Muscle of arm (tissue), 12 donors: ENCODE measurements around the gene SCAMP4. TPM values are rescaled to one million over a fixed set of nuclear protein-coding genes. Genes with fewer than 3 reads are reported as not detected.
"Not testable (repeated sequence)": the region's sequence is repeated elsewhere in the genome, so short reads cannot be mapped to it uniquely, and the experiment has no call there.

ENCODE experiments used
- DNase-seq: peaks from one replicate; pipeline ENCODE4 v3.0.0-alpha.2; 2013
- polyA plus RNA-seq, 12 donors: library from polyadenylated mRNA; unstranded; fragments of 120-200 nt; gene quantifications; one replicate each; pipeline ENCODE4 v1.2.1, GENCODE V29; 2013; ENCODE audit not compliant: insufficient read length in 12 of 12

The SCAMP4 gene
- polyA plus RNA-seq, 12 donors = 18.3 to 42.5 (median 25.1) TPM; not detected in 1

DNA sequence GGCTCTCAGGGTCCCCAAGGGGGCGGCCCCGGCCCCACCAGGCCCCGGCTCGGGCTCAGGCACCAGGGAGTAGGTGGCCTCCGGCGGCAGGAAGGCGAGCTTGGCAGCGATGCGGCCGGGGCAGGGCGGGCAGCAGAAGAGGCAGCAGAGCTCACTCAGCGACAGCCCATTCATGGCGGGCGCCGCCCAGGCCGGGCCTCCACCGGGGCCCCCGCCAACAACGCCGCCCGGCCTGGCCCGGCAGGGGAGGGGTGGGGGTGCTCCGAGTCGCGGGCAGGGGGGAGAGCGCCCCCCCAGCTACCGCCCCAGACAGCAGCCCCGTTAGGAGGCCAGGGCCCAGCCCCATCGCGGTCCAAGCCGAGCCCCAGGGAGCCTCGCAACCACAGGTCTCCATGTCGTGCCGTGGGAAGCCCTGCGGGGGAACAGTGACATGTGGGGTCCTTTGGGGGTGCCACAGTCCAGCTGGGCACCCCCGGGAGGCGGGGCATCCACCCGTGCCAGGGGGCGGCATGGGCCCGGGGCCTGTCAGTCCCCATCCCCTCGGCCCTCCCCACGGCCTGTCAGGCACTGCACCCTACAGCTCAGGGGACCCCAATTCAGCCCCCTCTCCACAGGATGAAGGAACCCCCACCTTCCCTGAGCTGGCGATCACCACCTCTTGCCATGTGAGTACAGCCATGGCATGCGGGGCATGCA, 23.7 kb upstream of the SCAMP4 start:
- DNase-seq = not testable (repeated sequence)

DNA sequence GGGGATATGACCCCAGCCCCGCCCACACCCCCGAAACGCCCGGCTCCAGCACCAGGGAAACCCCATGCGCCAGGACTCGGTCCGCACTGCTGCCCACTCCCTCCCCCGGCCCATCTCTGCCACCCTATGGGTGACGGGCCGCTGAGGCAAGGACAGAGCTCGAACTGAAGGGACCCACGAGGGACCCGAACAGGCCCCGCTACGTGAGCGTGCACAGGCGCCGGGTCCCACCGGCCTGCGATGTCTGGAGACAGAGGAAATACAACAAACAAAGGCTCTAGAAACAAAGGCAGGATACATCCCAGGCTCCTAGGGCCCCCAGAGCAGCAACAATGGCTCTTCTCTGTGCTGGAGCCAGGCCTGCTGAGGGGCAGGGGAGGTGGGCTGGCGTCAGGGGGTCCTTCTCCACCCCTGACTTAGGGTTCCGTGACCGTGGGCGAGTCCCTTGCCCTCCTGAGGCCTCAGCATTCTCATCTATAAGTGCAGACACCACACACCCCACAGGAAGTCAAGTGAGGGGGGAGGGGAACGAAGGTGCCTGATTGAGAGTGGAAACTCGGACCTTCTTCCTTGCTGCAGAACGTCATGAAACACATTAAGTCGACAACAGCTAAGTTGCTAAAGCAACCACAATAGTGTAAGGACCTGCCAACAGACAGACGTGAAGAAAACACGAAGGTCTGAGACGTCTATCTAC, 23.0 kb upstream of the SCAMP4 start:
- no peak for DNase-seq

DNA sequence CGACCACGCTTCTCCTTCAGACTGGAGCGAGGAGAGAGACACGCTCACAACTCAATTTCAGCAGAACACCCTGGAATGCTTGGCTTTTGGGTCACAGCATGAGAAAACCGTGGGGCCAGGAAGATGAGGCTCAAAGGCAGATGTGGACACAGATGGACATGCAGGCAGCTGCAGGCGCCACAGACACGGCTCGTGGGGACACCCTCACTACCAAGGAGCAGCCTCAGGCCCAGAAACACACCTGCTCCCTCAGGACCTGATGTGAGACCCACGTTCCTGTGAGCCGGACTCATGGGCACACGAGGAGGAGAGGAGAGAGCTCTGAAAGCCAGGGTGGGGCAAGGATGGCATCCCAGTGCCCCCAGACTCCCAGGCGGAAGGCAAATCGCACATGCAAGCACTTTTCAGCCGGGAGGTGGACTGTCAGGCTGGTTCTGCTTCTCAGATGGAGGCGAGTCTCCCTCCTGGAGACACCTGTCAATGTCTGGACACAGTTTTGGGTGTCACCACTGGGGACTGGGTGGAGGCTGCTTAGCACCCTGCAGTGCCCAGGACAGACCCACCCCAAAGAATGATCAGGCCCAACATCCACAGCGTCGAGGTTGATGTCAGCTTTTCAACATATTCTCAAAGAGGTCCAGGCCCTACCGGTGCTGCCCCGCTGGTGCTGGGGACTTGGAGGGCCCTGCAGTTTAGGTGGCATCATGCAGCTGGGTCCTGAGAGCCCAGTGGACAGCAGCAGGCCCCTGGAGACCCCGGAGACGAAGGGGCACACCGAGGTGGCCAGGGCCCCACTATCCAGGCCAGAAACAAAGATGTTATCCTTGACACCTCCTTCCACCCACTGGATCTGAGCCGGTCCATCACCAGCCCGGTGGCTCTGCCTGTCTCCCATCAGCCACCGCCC, 22.2 kb upstream of the SCAMP4 start:
- DNase-seq = no peak

DNA sequence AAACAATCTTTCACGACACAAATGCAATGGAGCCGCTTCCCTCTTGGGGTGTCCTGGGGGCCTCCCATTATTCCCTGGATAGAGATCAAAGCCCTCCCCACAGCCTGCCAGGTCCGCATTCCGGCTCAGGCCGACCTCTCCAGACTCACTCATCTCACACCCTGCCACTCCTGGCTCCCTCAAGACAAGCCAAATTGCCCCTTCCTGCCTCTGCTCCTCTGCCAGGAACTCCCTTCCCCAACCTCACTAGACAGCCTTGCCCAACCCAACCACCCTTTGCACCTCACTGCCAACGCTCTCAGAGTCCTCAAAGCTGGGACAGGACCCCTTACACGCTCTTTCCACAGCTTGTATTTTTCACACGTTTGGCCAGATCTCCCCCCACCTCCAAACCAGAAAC, 21.4 kb upstream of the SCAMP4 start:
- DNase-seq = no peak

DNA sequence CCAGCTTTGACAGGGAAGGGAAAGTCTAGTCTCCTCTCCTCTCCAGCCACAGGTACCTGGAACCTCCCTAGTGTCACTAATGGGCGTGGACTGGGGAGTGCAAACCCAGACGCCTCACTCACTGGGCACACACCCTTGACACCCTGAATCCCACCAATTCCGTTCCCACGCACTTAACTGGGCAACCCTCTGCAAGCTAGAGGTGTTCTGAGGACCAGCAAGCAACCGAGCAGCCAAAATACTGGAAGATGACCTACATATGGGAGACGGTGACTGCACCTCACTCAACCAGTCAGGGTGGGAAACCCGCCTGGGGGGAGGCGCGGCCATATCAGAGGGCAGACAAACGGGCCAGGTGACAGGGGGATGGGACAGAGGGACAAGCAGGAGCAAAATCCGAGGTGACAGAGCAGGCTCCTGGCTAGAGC, 20.9 kb upstream of the SCAMP4 start:
- DNase-seq = no peak

DNA sequence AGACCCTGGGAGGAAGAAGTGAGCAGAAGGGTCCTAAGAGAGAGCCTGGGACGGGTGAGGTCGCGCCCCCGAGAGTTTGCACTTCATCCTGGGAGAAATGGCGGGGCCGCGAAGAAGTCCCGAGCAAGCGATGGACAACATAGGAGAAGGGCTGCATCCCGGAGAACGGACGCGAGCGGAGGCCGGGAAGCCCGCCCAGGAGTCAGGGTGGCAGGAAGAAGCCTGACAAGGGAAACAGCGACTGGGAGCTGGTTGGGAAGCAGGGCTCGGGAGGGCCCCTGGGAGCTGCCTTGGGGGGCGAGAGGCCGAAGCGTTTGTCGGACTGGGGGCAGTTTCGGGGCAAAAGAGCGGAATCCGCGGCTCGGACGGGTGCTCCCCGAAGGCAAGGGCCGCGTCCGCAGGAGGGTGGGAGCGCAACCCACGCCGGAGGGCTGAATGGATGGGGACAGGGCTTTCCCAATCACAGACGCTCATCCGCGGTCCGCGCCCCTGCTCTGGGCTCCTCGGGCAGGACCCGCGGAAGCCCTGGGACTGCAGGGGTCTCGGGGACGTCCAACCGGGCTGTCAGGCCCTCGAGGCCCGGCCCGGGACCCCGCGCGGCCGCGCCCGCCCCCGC, 20.4 kb upstream of the SCAMP4 start:
- no peak for DNase-seq

DNA sequence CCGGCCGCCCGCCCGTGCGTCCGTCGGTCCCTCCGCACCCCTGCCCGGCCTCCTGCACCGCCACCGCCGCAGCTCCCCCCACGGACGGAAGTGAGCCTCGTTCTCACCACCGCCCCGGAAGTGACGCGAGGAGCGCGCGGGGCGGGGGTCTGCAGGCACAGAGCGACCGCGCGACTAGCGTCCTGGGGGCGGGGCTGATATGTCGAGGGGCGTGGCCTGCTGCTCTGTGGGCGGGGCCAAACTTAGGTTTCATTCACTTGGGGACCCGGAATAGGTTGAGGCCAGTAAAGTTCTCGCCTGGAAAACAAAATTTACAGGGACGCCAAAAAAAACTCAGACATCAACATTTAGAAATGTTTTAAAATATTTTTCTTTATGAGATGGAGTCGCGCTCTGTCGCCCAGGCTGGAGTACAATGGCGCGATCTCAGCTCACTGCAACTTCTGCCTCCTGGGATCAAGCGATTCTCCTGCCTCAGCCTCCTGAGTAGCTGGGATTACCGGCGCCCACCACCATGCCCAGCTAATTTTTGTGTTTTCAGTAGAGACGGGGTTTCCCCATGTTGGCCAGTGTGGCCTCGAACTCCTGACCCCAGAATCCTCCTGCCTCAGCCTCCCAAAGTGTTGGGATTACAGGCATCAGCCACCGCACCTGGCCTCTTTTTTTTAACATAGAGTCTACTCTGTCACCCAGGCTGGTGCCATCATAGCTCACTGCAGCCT, 19.6 kb upstream of the SCAMP4 start, which contains the start of gene ABHD17A:
Gene ABHD17A (minus strand): TSS at position 99 of the 722 bp plus-strand sequence. CDS start 3,930 bp downstream, outside the sequence.
- peak; percentile 96 for DNase-seq

DNA sequence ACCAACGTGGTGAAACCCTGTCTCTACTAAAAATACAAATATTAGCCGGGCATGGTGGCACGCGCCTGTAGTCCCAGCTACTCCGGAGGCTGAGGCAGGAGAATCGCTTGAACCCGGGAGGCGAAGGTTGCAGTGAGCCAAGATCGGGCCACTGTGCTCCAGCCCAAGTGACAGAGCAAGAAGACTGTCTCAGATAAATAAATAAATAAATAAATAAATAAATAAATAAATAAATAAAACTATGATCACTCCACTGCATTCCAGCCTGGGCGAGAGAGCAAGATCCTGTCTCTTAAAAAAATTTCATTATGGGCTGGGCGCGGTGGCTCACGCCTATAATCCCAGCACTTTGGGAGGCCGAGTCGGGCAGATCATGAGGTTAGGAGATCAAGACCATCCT, 18.8 kb upstream of the SCAMP4 start:
- DNase-seq = not testable (repeated sequence)

DNA sequence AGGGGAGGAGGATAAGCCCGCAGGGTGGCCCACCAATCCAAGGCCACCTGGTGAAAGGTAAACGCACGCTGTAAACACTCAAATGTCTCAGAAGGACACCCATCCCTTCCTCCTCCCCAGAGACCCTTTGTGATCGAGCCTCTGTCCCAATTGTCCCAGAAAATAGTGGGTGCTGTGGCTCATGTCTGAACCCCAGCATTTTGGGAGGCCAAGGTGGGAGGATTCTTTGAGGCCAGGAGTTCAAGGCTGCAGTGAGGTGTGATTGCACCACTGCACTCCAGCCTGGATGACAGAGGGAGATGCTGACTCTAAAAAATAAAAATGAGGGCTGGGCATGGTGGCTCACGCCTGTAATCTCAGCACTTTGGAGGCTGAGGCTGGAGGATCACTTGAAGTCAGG, 16.8 kb upstream of the SCAMP4 start:
- DNase-seq = no peak

DNA sequence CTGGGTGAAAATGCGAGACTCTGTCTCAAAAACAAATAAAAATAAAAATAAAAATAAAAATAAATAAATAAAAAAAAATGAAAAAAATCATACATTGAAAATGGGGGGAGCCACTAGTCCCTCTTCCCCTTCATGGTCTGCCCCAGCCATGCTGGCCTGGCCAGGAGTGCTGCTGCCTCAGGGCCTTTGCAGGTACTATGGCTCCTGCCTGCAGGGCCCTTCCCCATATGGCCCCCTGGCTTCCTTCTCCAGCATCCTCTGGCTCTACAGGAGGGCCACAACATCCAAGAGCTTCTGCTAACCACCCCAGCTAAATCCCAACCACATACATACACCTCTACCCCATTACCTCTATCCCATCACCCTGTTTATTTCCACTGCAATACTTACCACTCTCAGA, 15.3 kb upstream of the SCAMP4 start:
- no peak for DNase-seq

DNA sequence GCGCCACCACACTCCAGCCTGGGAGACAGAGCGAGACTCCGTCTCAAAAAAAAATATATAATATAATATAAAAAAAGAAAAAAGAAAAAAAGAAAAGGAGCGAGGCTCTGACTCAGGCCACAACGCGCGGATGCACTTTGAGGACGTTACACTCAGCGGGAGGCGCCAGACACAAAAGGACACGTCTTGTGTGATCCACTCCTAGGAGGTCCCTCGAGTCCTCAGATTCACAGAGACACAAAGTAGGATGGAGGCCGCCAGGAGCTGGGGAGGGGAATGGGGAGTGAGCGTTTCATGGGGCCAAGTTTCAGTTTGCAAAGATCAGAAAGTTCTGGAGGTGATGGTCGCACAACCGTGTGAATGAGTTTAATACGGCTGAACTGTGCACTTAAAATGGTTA, 11.4 kb upstream of the SCAMP4 start:
- no peak for DNase-seq

DNA sequence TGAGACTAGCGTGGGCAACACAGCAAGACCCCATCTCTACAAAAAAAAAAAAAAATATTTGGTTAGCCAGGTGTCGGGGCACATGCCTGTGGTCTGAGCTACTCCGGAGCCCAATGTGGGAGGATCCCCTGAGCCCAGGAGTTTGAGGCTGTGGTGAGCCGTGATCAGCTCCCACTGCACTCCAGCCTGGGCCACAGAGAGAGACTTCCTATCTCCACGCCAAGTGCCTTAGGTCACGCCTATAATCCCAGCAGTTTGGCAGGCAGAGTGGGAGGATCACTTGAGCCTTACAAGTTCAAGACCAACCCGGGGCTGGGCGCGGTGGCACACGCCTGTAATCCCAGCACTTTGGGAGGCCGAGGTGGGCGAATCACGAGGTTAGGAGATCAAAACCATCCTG, 8.7 kb upstream of the SCAMP4 start:
- DNase-seq = no peak

DNA sequence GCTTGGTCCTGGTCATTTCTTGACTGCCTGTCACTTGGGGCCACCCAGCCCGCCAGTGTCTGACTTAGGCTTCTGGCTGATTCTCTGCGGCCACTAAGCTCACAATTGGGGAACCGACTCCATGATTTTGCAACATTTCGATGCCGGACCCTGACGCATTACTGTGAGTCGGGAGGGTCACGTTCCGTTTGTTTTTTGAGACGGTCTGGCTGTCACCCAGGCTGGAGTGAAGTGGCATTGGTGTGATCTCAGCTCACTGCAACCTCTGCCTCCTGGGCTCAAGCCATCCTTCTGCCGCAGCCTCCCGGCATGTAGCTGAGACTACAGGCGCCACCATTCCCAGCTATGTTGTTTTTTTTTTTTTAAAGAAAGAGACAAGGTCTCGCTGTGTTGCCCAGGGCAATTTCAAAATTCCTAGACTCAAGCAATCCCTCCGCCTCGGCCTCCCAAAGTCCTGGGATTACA, 3.2 kb upstream of the SCAMP4 start:
- DNase-seq = no peak

DNA sequence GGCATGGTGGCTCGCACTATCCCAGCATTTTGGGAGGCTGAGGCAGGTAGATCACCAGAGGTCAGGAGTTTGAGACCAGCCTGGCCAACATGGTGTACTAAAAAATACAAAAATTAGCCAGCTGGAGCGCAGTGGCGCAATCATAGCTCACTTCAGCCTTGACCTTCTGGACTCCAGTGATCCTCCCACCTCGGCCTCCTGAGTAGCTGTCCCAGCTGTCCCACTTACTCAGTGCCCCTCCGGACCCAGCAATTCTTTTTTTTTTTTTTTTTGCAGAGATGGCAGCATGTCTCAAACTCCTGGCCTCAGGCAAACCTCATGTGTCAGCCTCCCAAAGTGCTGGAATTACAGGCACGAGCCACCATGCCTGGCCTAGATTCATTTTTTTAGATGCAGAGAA, 2.3 kb upstream of the SCAMP4 start:
- DNase-seq = no peak

DNA sequence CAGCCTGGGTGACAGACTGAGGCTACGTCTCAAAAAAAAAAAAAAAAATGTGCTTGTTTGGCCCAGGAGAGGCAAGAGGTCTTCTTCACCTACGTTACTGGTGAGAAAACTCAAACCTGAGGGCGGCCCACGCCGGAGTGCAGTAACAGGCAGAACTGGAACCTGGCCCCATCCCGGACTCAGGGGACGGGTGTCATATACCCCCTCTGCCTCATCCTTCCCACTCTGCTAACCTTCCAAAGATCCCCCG, 414 bp upstream of the SCAMP4 start:
- DNase-seq = no peak

DNA sequence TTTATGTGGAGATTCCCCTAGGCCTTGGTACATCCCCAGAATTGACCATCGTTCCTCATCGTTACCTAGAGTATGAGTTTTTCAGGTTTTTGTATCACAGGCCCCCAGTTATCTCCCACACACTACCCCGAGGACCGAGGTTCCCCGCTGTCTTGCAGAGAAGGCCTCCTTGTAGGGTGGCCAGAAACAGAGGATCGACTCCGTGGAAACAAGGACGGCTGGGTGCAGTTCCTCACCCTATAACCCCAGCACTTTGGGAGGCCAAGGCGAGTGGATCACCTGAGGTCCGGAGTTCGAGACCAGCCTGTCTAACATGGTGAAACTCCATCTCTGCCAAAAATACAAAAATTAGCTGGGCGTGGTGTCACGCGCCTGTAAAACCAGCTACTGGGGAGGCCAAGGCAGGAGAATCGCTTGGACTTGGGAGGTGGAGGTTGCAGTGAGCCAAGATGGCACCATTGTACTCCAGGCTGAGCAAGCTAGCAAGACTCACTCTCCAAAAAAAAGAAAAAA, 720 bp downstream of the SCAMP4 start:
- DNase-seq = no peak

DNA sequence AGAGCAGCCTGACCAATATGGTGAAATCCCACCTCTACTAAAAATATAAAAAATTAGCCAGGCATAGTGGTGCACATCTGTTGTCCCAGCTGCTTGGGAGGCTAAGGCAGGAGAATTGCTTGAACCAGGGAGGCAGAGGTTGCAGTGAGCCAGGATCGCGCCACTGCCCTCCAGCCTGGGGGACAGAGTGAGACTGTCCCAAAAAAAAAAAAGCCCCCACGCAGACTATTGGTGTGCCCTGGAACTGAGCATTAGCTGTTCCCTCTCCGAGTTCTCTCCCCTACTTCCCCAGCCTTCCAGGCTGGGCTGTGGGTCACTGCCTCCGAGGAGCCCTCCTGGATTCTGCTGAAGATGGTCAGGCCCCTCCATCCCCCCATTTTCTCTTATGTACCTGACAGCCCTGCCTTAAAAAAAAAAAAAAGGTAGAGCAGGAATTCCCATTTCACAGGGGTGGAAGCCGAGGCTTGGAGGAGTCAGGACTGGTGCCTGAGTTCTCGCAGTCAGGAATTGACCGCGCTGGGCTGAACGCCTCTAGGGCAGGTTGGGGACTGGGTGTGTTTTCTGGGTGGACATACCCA, 1.9 kb downstream of the SCAMP4 start:
- no peak for DNase-seq

DNA sequence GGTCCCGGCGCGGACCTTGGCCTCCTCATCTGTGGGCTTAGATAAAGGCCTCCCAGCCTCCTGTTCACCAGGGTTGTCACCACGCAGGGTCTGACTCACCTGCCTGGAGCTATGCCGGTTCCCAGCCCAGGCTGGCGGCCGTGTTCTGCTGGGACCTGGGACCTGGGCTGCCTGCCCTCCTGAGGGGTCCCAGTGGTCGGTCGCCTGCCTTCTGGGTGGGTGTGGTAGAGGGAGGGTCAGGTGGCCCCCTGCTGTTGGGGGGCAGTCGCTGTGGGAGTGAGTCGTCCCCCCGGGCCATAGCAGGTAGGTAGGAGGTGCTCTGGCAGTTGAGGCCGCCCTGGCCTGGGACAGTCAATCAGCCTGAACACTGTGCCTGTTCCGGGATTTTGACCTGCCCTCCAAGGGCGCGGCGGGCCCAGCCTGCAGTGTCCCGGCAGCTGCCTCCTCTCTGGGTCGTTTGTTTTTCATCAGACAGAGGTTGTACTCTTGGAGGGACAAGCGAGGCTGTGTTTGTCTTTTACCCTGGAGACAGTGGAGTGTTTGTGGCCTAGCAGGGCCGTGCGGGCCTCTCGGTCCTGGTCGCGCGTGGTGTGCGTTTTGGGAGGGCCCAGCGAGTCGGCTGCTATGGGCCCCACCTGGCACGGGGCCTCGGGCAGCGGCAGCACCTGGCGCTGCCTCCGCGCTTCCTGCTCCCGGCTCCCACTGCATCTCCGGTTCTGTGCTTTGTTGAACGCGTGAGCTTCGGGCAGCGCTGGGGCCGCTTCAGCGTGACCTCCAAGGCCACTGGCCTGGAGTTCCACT, 2.6 kb downstream of the SCAMP4 start:
- no peak for DNase-seq

DNA sequence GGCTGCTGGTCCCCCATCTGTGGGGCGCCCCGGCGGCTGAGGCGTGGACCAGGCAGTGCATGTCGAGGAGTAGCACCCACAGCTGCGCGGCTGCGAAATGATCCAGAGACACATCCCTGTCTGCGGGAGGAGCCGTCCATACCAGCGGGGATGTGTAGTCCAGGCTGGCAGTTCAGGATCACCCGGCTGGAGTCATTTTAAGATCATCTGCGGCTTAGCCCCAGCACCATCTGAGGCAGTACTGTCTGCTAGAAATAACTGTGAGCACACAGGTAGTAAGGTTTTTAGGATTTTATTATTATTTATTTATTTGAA, 3.1 kb downstream of the SCAMP4 start:
- no peak for DNase-seq

DNA sequence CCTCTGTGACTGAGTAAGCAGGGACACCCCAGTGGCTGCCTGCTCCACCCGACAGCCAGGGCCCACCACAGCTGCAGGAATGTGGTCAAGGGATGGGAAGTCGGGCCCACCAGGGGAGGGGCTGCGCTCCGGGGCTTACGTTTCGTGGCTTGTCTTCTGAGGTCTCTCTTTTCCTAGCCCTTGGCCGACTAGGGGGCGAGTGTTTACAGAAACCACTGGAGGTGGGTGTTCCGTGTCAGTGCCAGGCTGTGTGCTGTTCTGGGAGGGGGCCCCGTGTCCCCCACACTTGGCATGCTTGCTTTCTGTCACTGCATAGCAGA, 4.5 kb downstream of the SCAMP4 start:
- DNase-seq = no peak
